K562 (cell line): ENCODE data around the gene POLR1A. TPM values are rescaled to one million over a fixed set of nuclear protein-coding genes. Genes with fewer than 3 reads are reported as not detected.

ENCODE experiments used
- ATAC-seq: fragments of 200-7000 bp; cut with Tn5 transposase; 3 replicates; pipeline ENCODE4 v1.9.1; 2020; ENCODE audit warnings: moderate library complexity
- BruUV-seq: library from RNA; stranded (reverse); fragments of 400-500 nt; replicated peaks from 2 replicates; lab custom pipeline; 2021; lab: Mats Ljungman, UMichigan
- CTCF ChIA-PET: fragments of 300-600 bp; formaldehyde crosslinking; extraction: SDS; loops from one replicate; lab custom pipeline; 2021; ENCODE audit warnings: low intra/inter-chr PET ratio; lab: Yijun Ruan, JAX
- POLR2A ChIA-PET: fragments of 300-600, 350-650 bp; sonication (Branson Sonifier 250); formaldehyde crosslinking; extraction: SDS; loops from one replicate; lab custom pipeline; 2021; ENCODE audit warnings: antibody characterized with exemption, inconsistent platforms; lab: Yijun Ruan, JAX
- DNase-seq, 4 experiments: peaks; one replicate each; pipeline versions ENCODE4 v3.0.0 to v3.0.0-alpha.2; 2011 to 2018; ENCODE audit warnings: low spot score in 3 of 4, mixed read lengths in 3 of 4; ENCODE audit errors: extremely low read depth in 1 of 4
- FAIRE-seq: peaks from 2 replicates; lab custom pipeline; 2011; peaks lifted over from hg19 to GRCh38; lab: Jason Lieb, UNC
- H2AFZ ChIP-seq: 2 replicates; pipeline ENCODE4 v1.6.0; 2011; ENCODE audit warnings: low read depth, low read length, control low read depth, inconsistent platforms
- H3K27ac ChIP-seq: fragments of 200-600 bp; 3 replicates; pipeline ENCODE4 v1.8.0; 2011; ENCODE audit warnings: low read depth, mild to moderate bottlenecking, control low read depth, inconsistent platforms, low read length, moderate library complexity, mixed read lengths; ENCODE audit errors: extremely low read depth
- H3K27me3 ChIP-seq, 2 experiments: fragments of 300-600 bp in 1 of 2; 2 replicates in 1 of 2; 3 replicates in 1 of 2; pipeline versions ENCODE4 v1.6.0 to v1.8.0; 2011; ENCODE audit warnings: inconsistent platforms in 2 of 2, low read length in 2 of 2, mild to moderate bottlenecking in 1 of 2, mixed read lengths in 1 of 2, moderate library complexity in 1 of 2; ENCODE audit not compliant: control insufficient read depth in 2 of 2, insufficient read depth in 2 of 2
- H3K36me3 ChIP-seq: fragments of 300-600 bp; 3 replicates; pipeline ENCODE4 v1.8.0; 2011; ENCODE audit warnings: mild to moderate bottlenecking, low read length, inconsistent platforms; ENCODE audit not compliant: control insufficient read depth, insufficient read depth
- H3K4me1 ChIP-seq, 2 experiments: fragments of 200-600 bp in 1 of 2; replicated peaks in 1 of 2; 2 replicates in 1 of 2; 3 replicates in 1 of 2; pipeline versions ENCODE4 v1.5.1 to v1.8.0; 2011; ENCODE audit warnings: inconsistent platforms in 2 of 2, low read length in 2 of 2, mild to moderate bottlenecking in 1 of 2, mixed read lengths in 1 of 2, moderate library complexity in 1 of 2; ENCODE audit not compliant: control insufficient read depth in 2 of 2, insufficient read depth in 2 of 2
- H3K4me2 ChIP-seq: 2 replicates; pipeline ENCODE4 v1.6.1; 2011; ENCODE audit warnings: low read length, control low read depth, inconsistent platforms, mixed read lengths; ENCODE audit not compliant: insufficient read depth
- H3K4me3 ChIP-seq: fragments of 200-600 bp; sonication (generic), shearing (Covaris generic); 2 replicates; pipeline ENCODE4 v1.5.1; 2016; ENCODE audit warnings: control low read depth, inconsistent platforms
- H3K79me2 ChIP-seq: fragments of 200-600 bp; 3 replicates; pipeline ENCODE4 v1.8.0; 2011; ENCODE audit warnings: low read length, inconsistent platforms; ENCODE audit not compliant: control insufficient read depth, insufficient read depth
- H3K9ac ChIP-seq, 2 experiments: 2 replicates each; pipeline versions ENCODE4 v1.6.0 to v1.6.1; 2011; ENCODE audit warnings: low read depth in 2 of 2, low read length in 2 of 2, control low read depth in 1 of 2, inconsistent platforms in 1 of 2, mild to moderate bottlenecking in 1 of 2, mixed read lengths in 1 of 2; ENCODE audit not compliant: insufficient read depth in 1 of 2
- H3K9me1 ChIP-seq: one replicate; pipeline ENCODE4 v1.6.0; 2011; ENCODE audit warnings: inconsistent platforms, mild to moderate bottlenecking, low read length, moderate library complexity; ENCODE audit not compliant: control insufficient read depth, insufficient read depth
- H3K9me3 ChIP-seq: replicated peaks from 2 replicates; pipeline ENCODE4 v1.5.1; 2011; ENCODE audit warnings: low read depth, low read length, inconsistent platforms; ENCODE audit not compliant: control insufficient read depth, insufficient read depth
- H4K20me1 ChIP-seq: replicated peaks from 2 replicates; pipeline ENCODE4 v1.6.1; 2011; ENCODE audit warnings: low read length, inconsistent platforms, mixed read lengths; ENCODE audit not compliant: control insufficient read depth, insufficient read depth
- CC2D1A ChIP-seq: fragments of 450-650 bp; IDR thresholded peaks from 2 replicates; pipeline ENCODE4 v1.6.1; 2017; ENCODE audit warnings: mild to moderate bottlenecking
- GTF2F1 ChIP-seq: IDR thresholded peaks from 2 replicates; pipeline ENCODE4 v1.6.1; 2011; ENCODE audit warnings: low read depth, low read length, improper control_type of control experiment
- ZNF263 ChIP-seq: sonication (generic); formaldehyde crosslinking; IDR thresholded peaks from 2 replicates; pipeline ENCODE4 v1.8.0; 2022; ENCODE audit warnings: mild to moderate bottlenecking, missing genetic modification reagents, borderline replicate concordance
- WGBS: fragments of 100-300 bp; shearing (Covaris generic); methylation state at CpG from one replicate; pipeline ENCODE4 v1.1.6; 2016; ENCODE audit warnings: low coverage, mixed read lengths; ENCODE audit not compliant: insufficient coverage; ENCODE audit errors: missing lambda C conversion rate; 5-methylcytosine and 5-hydroxymethylcytosine counted together
- in situ Hi-C: fragments of 300-500 bp; cut with MboI; formaldehyde crosslinking; loops from 4 replicates; pipeline ENCODE4 v1.15.0; 2018; ENCODE audit warnings: inconsistent platforms, mixed read lengths
- intact Hi-C: fragments of 100-400 bp; cut with micrococcal nuclease; formaldehyde crosslinking; loops from 2 replicates; pipeline ENCODE4 v1.14.2; 2022
- polyA plus RNA-seq, 8 experiments: library from polyadenylated mRNA; depleted of rRNA in 4 of 8; stranded (reverse) in 5 of 8; unstranded in 3 of 8; fragments of >200 nt; fragmentation: Nextera tagmentation in 2 of 8; fragmentation: Illumina TruSeq in 1 of 8; extraction: Ambion mirVana in 2 of 8; extraction: Trizol in 1 of 8; gene quantifications; 2 replicates each; pipeline versions ENCODE4 v1.2.1 to v1.2.3, GENCODE V29; 2011 to 2014; ENCODE audit warnings: inconsistent platforms in 1 of 8, missing spikeins in 1 of 8
- total RNA-seq, 7 experiments: library from RNA; depleted of rRNA in 6 of 7; stranded (reverse); fragments of >200 nt in 6 of 7; fragmentation: Illumina TruSeq in 2 of 7; extraction: Trizol in 2 of 7; gene quantifications; 2 replicates each; pipeline versions ENCODE4 v1.2.1 to v1.2.3, GENCODE V29; 2011 to 2021; ENCODE audit warnings: low replicate concordance in 1 of 7
- TF ChIP-seq, protein P1 (sequence below): fragments of 250-450 bp; sonication (Bioruptor Pico); IDR thresholded peaks from 2 replicates; pipeline ENCODE4 v1.8.0; 2022; ENCODE audit warnings: moderate library complexity, mild to moderate bottlenecking, inconsistent platforms
- TF ChIP-seq, protein P2 (sequence below): fragments of 450-650 bp; conservative IDR thresholded peaks from 2 replicates; pipeline ENCODE4 v1.6.1; 2016; ENCODE audit warnings: missing genetic modification characterization, low read depth, mild to moderate bottlenecking, missing compliant biosample characterization, moderate library complexity
- TF ChIP-seq, protein P3 (sequence below), 2 experiments: fragments of 450-650 bp in 1 of 2; sonication (generic) in 1 of 2; formaldehyde crosslinking in 1 of 2; IDR thresholded peaks; 2 replicates each; pipeline versions ENCODE4 v1.7.1 to v1.9.0; 2016 to 2022; ENCODE audit warnings: inconsistent platforms in 1 of 2, mild to moderate bottlenecking in 1 of 2, missing genetic modification reagents in 1 of 2
- TF ChIP-seq, protein P4 (sequence below): fragments of 250-450 bp; sonication (Bioruptor Pico); IDR thresholded peaks from 2 replicates; pipeline ENCODE4 v1.5.0; 2022; ENCODE audit warnings: mild to moderate bottlenecking

The POLR1A gene
- total and polyA plus RNA-seq, 9 of the 15 experiments (the other 6 are each of a cell fraction or from before 2014, with no cell fraction given), result 3.0 to 72.1 (median 21.8) TPM

DNA sequence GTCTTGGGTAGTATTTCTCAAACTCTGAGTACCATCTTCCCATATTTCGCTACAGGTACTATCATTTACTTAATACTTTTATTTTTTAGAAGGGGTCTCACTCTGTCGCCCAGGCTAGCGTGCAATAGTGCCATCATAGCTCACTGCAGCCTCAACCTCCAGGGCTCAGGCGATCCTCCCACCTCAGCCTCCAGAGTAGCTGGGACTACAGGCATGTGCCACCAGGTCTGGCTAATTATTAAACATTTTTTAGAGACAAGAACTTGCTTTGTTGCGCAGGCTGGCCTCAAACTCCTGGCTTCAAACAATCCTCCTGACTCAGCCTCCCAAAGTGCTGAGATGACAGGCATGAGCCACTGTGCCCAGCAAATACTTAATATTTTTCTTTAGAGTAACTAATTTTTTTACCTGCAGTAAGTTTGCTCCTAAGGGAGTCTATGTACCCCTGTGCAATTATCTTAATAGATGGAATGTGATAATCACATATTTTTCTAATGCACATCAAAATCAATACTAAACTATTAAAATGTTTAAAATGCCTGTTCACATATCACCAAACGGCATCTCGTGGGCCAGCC is 116.3 kb downstream of the POLR1A start:
- no peak overlapping the region for H3K4me3 ChIP-seq
- no peak for ATAC-seq
- WGBS, result 60% methylated on average over 7 of the region's 7 CpGs
- no peak overlapping the region for H3K27ac ChIP-seq
- no peaks in the 10 kb centered on the region for H3K79me2 ChIP-seq
- H3K9me1 ChIP-seq, result no peaks in the 10 kb centered on the region
- ChIA-PET POLR2A (interaction anchor here (0.6 to 2.9 kb wide), 6 partner anchors 10 to 489 kb away, joined by 3 to 15 read pairs (median 4); no protein-coding TSS in a partner anchor), CTCF (no interaction called here)
- 0 out of 4 replicates have a peak overlapping the region, but pooled peaks of 1 of the 2 experiments have one; percentile 43 for H3K9ac ChIP-seq
- FAIRE-seq, result no peak
- H3K9me3 ChIP-seq, result no peaks in the 10 kb centered on the region
- H3K36me3 ChIP-seq, result no peaks in the 10 kb centered on the region
- in situ Hi-C loops, result no loop called here
- peaks cover 32 to 46% of the 10 kb centered on the region in 2 experiments for H3K4me1 ChIP-seq
- BruUV-seq, result no TSS peak
- 0 out of 2 replicates have a peak overlapping the region, but pooled peaks have one; percentile 89 for H2AFZ ChIP-seq
- DNase-seq, result no peak
- H4K20me1 ChIP-seq, result no peaks in the 10 kb centered on the region
- H3K27me3 ChIP-seq, result no peaks in the 10 kb centered on the region
- TF ChIP-seq, protein P1, sequence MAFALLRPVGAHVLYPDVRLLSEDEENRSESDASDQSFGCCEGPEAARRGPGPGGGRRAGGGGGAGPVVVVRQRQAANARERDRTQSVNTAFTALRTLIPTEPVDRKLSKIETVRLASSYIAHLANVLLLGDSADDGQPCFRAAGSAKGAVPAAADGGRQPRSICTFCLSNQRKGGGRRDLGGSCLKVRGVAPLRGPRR, result no peak
- TF ChIP-seq, protein P2, sequence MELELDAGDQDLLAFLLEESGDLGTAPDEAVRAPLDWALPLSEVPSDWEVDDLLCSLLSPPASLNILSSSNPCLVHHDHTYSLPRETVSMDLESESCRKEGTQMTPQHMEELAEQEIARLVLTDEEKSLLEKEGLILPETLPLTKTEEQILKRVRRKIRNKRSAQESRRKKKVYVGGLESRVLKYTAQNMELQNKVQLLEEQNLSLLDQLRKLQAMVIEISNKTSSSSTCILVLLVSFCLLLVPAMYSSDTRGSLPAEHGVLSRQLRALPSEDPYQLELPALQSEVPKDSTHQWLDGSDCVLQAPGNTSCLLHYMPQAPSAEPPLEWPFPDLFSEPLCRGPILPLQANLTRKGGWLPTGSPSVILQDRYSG (tag), result no peak
- TF ChIP-seq ZNF263 (no peak), GTF2F1 (no peak), CC2D1A (no peak)
- TF ChIP-seq, protein P3, sequence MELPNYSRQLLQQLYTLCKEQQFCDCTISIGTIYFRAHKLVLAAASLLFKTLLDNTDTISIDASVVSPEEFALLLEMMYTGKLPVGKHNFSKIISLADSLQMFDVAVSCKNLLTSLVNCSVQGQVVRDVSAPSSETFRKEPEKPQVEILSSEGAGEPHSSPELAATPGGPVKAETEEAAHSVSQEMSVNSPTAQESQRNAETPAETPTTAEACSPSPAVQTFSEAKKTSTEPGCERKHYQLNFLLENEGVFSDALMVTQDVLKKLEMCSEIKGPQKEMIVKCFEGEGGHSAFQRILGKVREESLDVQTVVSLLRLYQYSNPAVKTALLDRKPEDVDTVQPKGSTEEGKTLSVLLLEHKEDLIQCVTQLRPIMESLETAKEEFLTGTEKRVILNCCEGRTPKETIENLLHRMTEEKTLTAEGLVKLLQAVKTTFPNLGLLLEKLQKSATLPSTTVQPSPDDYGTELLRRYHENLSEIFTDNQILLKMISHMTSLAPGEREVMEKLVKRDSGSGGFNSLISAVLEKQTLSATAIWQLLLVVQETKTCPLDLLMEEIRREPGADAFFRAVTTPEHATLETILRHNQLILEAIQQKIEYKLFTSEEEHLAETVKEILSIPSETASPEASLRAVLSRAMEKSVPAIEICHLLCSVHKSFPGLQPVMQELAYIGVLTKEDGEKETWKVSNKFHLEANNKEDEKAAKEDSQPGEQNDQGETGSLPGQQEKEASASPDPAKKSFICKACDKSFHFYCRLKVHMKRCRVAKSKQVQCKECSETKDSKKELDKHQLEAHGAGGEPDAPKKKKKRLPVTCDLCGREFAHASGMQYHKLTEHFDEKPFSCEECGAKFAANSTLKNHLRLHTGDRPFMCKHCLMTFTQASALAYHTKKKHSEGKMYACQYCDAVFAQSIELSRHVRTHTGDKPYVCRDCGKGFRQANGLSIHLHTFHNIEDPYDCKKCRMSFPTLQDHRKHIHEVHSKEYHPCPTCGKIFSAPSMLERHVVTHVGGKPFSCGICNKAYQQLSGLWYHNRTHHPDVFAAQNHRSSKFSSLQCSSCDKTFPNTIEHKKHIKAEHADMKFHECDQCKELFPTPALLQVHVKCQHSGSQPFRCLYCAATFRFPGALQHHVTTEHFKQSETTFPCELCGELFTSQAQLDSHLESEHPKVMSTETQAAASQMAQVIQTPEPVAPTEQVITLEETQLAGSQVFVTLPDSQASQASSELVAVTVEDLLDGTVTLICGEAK (IDR thresholded peaks at IDR 0.05), result no peak
- TF ChIP-seq, protein P3 (CRISPR knock-in tag; IDR thresholded peaks at IDR 0.05), result no peak
- TF ChIP-seq, protein P4, sequence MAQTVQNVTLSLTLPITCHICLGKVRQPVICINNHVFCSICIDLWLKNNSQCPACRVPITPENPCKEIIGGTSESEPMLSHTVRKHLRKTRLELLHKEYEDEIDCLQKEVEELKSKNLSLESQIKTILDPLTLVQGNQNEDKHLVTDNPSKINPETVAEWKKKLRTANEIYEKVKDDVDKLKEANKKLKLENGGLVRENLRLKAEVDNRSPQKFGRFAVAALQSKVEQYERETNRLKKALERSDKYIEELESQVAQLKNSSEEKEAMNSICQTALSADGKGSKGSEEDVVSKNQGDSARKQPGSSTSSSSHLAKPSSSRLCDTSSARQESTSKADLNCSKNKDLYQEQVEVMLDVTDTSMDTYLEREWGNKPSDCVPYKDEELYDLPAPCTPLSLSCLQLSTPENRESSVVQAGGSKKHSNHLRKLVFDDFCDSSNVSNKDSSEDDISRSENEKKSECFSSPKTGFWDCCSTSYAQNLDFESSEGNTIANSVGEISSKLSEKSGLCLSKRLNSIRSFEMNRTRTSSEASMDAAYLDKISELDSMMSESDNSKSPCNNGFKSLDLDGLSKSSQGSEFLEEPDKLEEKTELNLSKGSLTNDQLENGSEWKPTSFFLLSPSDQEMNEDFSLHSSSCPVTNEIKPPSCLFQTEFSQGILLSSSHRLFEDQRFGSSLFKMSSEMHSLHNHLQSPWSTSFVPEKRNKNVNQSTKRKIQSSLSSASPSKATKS (CRISPR knock-in tag), result no peak
- no peak overlapping the region for H3K4me2 ChIP-seq
- intact Hi-C loops, result no loop called here
